Parathyroid adenoma (tissue), 2 donors: ENCODE measurements around the gene ZFR2.
"Not testable (repeated sequence)": the region's sequence is repeated elsewhere in the genome, so short reads cannot be mapped to it uniquely, and the experiment has no call there.

Experiments used
- H2AFZ ChIP-seq: fragments of 300-600 bp; sonication (generic); one replicate; pipeline ENCODE4 v1.7.0; 2017; ENCODE audit warnings: antibody characterized with exemption, mild to moderate bottlenecking
- H3K27ac ChIP-seq: fragments of 300-600 bp; sonication (generic); one replicate; pipeline ENCODE4 v1.7.0; 2017
- H3K27me3 ChIP-seq: fragments of 300-600 bp; sonication (generic); one replicate; pipeline ENCODE4 v1.7.0; 2017; ENCODE audit warnings: low read length; ENCODE audit not compliant: control insufficient read depth, insufficient read depth
- H3K36me3 ChIP-seq: fragments of 300-600 bp; sonication (generic); one replicate; pipeline ENCODE4 v1.7.0; 2017; ENCODE audit warnings: low read length; ENCODE audit not compliant: control insufficient read depth, insufficient read depth
- H3K4me1 ChIP-seq: fragments of 300-600 bp; sonication (generic); one replicate; pipeline ENCODE4 v1.7.0; 2017; ENCODE audit warnings: control low read depth
- H3K4me2 ChIP-seq: fragments of 300-600 bp; sonication (generic); one replicate; pipeline ENCODE4 v1.7.0; 2017; ENCODE audit warnings: low read length
- H3K4me3 ChIP-seq: fragments of 300-600 bp; sonication (generic); one replicate; pipeline ENCODE4 v1.7.0; 2017; ENCODE audit warnings: low read depth, low read length
- H3K79me2 ChIP-seq: fragments of 300-600 bp; sonication (generic); one replicate; pipeline ENCODE4 v1.7.0; 2017; ENCODE audit warnings: control low read depth
- H3K9ac ChIP-seq: fragments of 300-600 bp; sonication (generic); one replicate; pipeline ENCODE4 v1.7.0; 2017; ENCODE audit warnings: mild to moderate bottlenecking
- H3K9me3 ChIP-seq: fragments of 300-600 bp; sonication (generic); one replicate; pipeline ENCODE4 v1.7.0; 2017; ENCODE audit warnings: low read length; ENCODE audit not compliant: control insufficient read depth
- TF ChIP-seq, protein P1 (sequence below): fragments of 300-600 bp; sonication (generic); IDR thresholded peaks from one replicate; pipeline ENCODE4 v1.7.0; 2017; ENCODE audit warnings: antibody characterized with exemption, mild to moderate bottlenecking
- donor health status: primary hyperparathyroidism.

The ZFR2 gene

DNA sequence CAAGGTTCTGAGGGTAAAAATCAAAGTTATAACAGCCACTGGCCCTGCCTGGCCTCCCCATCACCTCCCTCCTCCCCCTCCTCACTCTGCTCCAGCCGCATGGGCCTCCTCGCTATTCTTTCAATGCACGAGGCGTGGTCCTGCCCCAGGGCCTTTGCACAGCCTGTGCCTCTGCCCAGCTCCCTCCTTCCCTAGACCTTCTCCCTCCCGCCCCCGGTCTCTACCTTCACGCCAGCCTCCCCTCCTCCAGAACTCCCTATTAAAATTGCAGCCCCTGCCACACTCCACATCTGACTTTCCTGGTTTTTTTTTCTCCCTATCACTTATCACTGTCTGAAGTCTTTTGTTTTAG is 100.1 kb downstream of the ZFR2 start:
- no peak overlapping the region for H2AFZ ChIP-seq
- no peaks in the 10 kb centered on the region for H3K9me3 ChIP-seq
- H3K4me2 ChIP-seq = no peak overlapping the region
- H3K36me3 ChIP-seq = no peaks in the 10 kb centered on the region
- TF ChIP-seq, protein P1, sequence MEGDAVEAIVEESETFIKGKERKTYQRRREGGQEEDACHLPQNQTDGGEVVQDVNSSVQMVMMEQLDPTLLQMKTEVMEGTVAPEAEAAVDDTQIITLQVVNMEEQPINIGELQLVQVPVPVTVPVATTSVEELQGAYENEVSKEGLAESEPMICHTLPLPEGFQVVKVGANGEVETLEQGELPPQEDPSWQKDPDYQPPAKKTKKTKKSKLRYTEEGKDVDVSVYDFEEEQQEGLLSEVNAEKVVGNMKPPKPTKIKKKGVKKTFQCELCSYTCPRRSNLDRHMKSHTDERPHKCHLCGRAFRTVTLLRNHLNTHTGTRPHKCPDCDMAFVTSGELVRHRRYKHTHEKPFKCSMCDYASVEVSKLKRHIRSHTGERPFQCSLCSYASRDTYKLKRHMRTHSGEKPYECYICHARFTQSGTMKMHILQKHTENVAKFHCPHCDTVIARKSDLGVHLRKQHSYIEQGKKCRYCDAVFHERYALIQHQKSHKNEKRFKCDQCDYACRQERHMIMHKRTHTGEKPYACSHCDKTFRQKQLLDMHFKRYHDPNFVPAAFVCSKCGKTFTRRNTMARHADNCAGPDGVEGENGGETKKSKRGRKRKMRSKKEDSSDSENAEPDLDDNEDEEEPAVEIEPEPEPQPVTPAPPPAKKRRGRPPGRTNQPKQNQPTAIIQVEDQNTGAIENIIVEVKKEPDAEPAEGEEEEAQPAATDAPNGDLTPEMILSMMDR = no peak
- no peak overlapping the region for H3K27ac ChIP-seq
- no peak overlapping the region for H3K4me3 ChIP-seq
- H3K4me1 ChIP-seq = no peaks in the 10 kb centered on the region
- no peaks in the 10 kb centered on the region for H3K79me2 ChIP-seq
- H3K9ac ChIP-seq = no peak overlapping the region
- no peaks in the 10 kb centered on the region for H3K27me3 ChIP-seq

DNA sequence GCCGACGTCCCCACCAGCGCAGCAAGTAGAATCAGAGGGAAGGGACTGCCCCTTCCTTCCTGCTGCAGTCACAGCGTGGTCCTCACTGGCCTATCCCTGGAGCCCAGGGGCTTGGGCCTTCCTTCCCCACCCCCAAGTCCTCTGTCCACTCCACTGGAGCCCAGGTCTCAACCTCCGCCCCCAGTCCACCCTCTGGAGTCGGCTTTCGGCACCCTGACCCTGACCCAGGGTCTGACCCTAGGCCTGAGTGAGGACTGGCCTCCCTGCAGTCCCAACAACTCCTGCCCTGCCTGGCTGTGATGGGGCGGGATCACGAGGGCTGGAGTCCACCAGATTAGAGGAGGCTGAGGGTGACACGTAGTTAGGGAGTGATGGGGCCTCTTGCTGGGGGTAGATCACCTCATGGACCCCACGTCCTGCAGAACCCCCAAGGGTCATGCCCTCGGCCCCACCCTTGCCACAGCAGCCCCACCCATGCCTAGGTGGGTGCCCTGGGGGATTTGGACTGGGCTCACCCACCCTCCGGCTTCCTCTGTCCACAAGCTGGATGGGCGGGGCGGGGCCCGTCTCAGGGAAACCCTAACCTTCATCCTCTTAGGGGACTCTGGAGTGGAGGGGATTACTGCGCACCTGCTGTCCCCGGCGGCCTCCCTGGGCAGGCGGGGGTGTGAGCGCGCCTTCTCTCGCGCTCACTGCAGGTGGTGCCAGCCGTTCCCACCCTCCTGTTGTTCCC is 100.7 kb downstream of the ZFR2 start:
- Histone ChIP-seq H3K9ac (no peak overlapping the region), H3K4me1 (no peaks in the 10 kb centered on the region), H3K36me3 (no peaks in the 10 kb centered on the region), H3K27me3 (no peaks in the 10 kb centered on the region), H3K4me3 (no peak overlapping the region), H3K4me2 (no peak overlapping the region), H3K79me2 (no peaks in the 10 kb centered on the region), H2AFZ (no peak overlapping the region), H3K27ac (no peak overlapping the region), H3K9me3 (no peaks in the 10 kb centered on the region)
- TF ChIP-seq, protein P1 = no peak

DNA sequence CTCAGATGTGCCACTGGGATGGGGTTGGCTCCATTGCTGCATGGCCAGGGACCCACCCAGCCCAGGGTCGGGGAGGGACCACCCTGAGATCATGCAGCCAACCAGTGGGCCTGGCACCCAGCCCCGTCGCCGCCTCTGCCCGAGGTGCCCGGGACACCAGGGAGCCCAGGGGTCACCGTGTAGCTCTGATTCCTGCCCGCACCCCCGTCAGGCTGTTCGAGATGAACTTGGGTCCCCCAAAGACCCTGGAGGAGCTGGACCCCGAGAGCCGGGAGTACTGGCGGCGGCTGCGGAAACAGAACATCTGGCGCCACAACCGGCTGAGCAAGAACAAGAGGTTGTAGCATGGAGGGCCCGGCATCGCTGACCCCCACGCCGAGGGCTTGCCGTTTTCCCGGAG is 101.8 kb downstream of the ZFR2 start:
- no peak overlapping the region for H2AFZ ChIP-seq
- no peaks in the 10 kb centered on the region for H3K9me3 ChIP-seq
- no peak overlapping the region for H3K9ac ChIP-seq
- H3K27ac ChIP-seq = no peak overlapping the region
- no peaks in the 10 kb centered on the region for H3K79me2 ChIP-seq
- H3K27me3 ChIP-seq = no peaks in the 10 kb centered on the region
- no peaks in the 10 kb centered on the region for H3K4me1 ChIP-seq
- H3K36me3 ChIP-seq = no peaks in the 10 kb centered on the region
- TF ChIP-seq, protein P1 = no peak
- H3K4me2 ChIP-seq = no peak overlapping the region
- H3K4me3 ChIP-seq = no peak overlapping the region

DNA sequence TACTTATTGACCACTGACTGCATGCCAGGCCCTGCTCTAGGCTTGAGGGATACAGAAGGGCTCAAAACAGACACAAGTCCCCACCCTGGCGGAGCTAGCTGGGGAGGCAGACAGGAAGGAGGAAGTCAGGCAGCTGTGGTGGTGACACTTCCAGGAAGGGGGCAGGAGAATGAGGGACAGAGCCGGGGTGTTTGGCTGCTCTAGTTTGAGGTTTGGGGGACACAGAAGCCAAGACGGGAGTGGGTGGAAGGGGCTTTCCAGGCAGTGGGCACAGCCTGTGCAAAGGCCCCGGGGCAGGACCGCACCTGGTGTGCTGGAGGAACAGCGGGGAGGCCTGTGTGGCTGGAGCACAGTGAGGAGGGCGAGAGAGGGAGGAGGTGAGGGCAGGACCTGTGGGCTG is 102.3 kb downstream of the ZFR2 start:
- no peaks in the 10 kb centered on the region for H3K4me1 ChIP-seq
- H3K27ac ChIP-seq = no peak overlapping the region
- no peak overlapping the region for H3K9ac ChIP-seq
- H3K9me3 ChIP-seq = no peaks in the 10 kb centered on the region
- H3K27me3 ChIP-seq = no peaks in the 10 kb centered on the region
- H3K36me3 ChIP-seq = no peaks in the 10 kb centered on the region
- H3K79me2 ChIP-seq = peaks cover 2% of the 10 kb centered on the region
- TF ChIP-seq, protein P1 = no peak
- no peak overlapping the region for H3K4me2 ChIP-seq
- no peak overlapping the region for H3K4me3 ChIP-seq
- H2AFZ ChIP-seq = no peak overlapping the region

GRCh38 chr19:3765757-3766156 is 103.1 kb downstream of the ZFR2 start:
- H3K79me2 ChIP-seq, H3K4me2 ChIP-seq, H3K9ac ChIP-seq, H3K27me3 ChIP-seq, H3K27ac ChIP-seq, H3K4me3 ChIP-seq, H2AFZ ChIP-seq, H3K9me3 ChIP-seq, H3K36me3 ChIP-seq, H3K4me1 ChIP-seq: not testable (repeated sequence)
